HG02610 (cell line): ENCODE results near the gene ADCYAP1R1.

ENCODE experiments used
- ATAC-seq: cut with Tn5 transposase; IDR thresholded peaks from one replicate; pipeline ENCODE4 v1.9.1; 2021; ENCODE audit warnings: mild to moderate bottlenecking, moderate library complexity; ENCODE audit not compliant: unreplicated experiment

ADCYAP1R1 gene

DNA sequence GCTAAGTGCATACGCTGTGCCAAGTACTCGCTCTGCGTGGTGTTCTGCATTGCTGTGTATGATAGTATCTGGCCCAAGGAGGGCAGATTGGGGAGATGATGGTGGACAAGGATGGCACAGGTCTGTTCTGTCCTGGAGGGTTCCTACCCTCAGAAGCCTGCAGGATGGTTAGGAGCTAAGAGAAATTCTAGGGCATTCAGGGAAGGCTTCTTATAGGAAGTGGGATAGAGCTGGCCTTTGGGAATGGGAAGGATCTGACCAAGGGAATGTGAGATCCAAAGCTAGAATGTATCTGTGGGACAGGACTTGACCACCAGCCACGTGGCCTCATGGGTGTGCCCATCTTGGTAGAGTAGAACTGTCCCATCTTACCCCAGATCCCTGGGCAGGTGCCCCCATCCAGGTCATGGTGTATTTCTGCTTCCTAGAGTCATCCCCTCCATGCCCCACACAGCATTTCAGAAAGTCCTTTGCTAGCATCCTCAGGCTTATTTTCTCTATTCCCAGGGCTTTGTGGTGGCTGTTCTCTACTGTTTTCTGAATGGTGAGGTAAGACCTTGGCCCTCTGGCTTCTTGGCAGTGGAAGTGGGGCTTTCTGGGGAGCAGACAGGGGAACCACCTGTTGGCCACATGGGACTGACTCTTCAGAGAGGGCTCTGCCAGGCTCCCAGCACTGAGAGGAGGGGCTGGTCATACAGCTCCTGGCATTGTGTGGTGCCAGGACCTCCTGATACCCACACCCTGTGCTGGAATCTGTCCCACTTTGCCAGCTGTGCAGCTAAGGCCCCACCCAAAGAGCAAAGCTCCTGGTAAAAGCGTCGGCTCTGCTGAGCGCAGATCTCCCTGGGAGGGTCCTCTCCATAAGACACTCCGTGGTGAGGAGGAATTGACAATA, 52.5 kb downstream of the ADCYAP1R1 start:
- no peak for ATAC-seq

DNA sequence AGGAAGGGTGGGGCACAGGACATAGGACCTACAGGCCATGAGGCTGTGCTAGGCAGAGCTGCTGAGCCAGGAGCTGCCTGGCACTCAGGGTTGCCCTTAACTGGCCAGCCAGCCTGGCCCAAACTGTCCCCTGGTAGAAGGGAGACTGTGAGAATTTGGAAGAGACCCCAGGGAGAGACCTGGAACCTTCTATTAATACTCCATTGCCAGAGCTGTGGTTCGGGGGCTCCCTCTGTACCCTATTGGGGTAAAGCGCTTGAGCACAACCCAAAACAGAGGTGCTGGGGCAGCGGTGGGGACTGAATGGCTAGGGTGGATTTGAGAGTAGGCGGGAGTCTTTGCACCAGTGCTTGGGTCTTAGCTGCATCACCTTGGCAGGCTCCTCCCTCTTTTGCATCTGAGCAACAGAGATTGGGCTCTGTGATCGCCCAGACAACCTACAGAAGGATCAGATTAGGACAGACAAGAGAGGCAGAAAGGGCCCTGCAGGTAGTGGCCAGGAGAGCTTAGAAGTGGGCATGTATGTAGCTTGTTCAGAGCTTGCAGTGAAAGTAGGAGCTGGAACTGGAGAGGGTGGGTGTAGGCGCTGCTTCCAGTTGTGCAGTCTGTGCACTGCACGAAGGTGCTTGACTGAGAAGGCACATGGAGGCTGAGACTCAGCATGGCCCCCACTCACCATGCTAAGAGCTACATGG, 53.3 kb downstream of the ADCYAP1R1 start:
- ATAC-seq: no peak

- no peak for ATAC-seq
These were observed 54.4 kb downstream of the ADCYAP1R1 start for GRCh38 chr7:31106303-31107105.

DNA sequence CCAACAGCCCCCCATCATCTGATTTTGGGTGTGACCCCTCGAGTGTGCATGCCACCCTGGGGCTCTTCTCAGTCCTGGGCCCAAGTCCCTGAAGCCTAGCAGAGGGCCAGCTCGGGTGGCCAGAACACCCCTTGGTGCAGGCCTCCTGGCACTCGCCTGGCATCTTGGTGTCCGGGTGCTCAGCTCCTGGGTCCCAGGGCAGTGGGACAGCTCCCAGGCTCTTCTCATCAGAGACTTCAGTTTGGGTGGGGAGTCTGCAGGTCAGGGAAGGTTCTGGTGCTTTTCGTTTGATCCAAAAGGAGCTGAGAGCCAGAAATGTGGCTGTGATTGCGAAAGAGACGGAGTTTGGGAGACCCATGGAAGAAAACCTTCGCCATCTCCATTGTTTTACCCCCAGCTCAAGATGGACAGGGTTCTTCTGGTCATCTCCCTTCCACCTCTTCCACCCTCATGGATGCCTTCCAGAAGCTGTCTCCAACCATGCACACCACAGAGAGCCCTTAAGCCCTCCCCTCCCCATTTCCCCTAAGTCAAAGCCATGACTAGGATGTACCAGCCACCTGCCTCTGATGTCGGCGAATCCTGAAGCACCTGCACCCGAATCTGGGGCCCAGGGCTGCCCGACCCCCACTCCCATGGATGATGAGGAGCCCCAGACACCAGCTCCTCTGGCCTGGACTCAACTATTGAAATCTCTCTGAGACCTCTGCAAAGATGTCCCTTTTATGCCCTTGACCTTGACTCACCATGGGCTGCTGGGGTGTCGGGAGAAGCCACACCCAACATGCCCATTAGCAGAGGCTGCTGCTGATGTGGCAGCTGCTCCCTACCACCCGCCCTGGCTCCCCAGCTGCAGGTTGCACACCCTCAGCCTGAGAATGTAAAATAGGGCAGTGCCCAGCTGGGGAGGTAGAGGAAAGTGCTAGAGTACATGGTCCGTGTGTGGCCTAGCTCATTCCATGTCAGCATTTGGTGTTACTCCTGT, 55.3 kb downstream of the ADCYAP1R1 start:
- ATAC-seq: no peak

DNA sequence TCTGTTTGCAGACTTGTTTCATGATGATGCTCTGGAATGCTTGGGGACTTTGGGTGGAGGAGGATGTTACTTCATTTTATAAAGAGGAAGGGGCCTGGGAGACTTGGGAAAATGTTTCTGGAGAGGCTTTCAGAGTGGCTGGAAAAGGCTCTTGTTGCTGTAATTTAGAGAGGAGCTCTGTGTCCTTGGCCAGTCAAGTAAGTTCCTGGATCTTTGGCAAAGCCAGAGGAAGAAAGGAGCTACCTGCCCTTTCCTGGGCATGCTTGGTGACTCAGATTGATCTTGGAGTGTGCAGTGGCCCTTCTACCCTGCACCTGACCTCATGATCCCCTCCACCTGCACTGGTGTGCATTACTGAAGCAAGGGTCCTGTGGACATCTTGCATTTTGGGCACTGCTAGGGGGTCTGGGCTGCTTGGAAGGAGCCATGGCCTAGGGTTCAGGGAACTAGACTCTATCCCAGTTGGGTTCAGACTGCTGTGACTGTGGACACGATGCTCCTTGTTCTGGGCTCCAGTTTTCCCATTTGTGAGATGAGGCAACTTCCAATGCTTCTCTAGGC, 56.1 kb downstream of the ADCYAP1R1 start:
- ATAC-seq: no peak

DNA sequence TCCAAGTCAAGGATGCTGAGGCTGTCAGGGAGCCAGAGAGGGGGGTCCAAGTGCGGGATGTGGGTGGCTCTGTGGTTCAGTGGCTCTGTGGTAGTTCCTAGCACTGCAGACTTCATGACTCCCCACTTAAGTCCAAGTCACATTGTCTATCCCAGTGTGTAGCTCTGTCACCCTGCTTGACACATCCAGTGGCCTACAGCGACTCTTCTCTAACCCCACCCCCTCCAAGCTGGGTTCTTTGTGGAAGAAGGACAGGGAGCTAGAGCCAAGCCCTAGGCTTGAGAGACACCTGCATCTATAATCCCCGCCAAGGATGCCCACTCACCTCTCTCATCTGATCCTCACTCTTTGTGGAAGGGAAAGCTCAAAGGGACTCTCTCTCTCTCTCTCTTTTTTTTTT, 57.6 kb downstream of the ADCYAP1R1 start:
- no peak for ATAC-seq

- no peak for ATAC-seq
These were observed 58.4 kb downstream of the ADCYAP1R1 start for GRCh38 chr7:31110331-31111108.

- ATAC-seq: no peak
These were observed 59.0 kb downstream of the ADCYAP1R1 start for GRCh38 chr7:31111109-31111451.

DNA sequence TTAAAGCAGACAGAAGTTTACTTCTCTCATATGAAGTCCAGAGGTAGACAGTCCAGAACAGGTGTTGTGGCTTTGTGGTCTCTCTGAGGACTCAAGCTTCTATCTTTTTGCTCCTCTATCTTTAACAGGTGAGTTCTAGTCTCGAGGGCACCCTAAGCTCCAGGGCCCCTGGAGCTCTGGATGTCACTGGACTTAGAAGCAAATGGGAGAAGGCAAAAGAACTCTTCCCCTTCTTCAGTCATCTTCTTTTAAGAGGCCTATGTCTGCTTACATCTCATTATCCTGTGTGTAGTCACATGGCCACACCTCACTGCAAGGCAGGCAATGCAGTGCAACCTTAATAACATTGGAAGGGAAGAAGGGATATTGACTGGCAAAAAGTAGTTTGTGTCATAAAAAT, 61.6 kb downstream of the ADCYAP1R1 start:
- ATAC-seq: no peak

DNA sequence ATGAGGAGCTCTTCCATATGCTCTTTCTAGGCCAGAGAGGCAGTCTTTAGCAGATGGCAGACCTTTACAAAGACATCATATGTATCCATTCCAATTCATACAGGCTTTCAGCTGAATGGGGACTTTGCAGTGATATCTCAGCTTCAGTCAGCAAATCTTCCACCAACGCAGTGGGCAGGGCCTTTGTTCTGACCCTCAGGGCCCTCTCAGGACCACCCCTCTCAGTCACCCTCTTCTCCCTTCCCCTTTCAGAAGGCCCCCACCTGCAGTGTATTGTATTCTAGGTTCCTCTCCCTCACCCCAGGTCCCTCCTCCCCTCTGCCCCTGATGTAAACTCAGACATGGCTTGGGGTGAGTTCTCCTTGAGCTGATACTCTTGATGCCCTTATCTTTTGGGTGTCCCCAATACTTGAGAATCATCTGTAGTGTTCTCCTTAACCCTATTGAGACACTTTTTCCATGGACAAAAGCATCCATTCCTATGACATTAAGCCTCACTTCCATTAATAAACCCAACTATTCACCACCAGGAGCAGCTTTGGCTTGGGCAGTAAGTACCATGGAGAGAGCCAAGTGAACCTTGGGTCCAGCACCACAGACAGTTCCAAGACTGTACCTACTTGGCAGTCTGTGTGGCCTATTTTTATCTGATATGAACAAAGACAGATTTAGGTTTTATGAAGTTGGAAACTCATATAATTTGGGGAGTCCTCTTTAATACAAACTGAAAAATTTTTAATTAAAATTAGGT, 62.7 kb downstream of the ADCYAP1R1 start:
- ATAC-seq: no peak

DNA sequence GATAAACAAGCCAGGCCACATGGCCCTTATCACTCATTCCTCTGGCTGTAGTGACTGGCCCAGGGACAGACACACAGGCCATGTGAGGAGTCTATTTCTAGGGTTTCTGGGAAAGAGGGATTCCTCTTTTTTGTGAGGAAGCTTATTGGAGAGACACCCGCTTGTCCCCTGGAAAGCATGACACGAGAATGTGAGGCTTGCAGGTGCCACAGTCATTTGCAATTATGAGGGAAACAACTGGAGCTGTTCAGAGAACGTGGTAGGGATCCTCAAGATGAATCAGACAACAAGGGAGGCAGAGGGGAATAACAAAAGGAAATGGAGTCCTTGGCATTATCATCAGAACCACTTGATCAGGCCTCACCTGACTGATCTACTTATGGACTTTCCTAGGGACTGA, 64.5 kb downstream of the ADCYAP1R1 start:
- ATAC-seq: no peak

- no peak for ATAC-seq
These were observed 67.1 kb downstream of the ADCYAP1R1 start for GRCh38 chr7:31119249-31119648.

- ATAC-seq: no peak
These were observed 68.8 kb downstream of the ADCYAP1R1 start for GRCh38 chr7:31120800-31121513.

DNA sequence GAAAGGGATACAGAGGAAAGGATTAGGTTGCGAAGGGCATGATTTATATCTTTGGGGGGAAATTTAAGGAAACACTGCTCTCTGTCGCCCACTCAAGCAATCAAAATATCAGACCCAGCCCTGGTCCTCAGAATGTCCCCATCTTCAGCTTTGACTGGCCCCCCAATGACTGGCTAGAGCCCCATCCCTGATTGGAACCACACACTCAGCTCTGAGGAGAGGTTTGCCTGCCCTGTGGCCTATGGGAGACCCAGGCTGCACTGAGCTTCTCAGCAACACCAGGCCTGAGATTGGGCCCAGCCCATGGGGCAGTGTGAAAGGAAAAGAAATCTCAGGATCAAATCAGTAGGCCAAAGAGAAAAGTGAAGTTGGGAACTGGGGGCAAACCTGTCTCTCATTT, 69.5 kb downstream of the ADCYAP1R1 start:
- no peak for ATAC-seq

DNA sequence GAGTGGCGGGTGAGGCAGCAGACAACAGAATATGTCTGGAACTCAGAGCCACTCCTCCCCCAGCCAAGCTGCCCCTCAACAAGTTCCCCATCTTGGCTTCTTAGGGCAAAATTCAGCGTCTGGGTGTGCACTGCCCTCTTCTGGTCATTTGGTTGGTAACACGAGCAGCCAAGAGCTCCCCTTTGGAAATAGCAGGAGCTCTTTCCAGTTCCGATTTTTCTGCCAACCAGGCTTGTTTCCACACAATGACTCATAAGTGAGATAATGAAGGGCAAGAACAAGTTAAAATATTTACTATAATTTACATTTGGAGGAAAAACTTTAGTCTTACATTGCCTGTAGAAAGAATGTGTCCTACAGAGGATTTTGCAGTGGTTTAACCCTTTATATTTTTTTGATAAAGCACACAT, 70.5 kb downstream of the ADCYAP1R1 start:
- ATAC-seq: peak; percentile 53

GRCh38 chr7:31123321-31123720, 71.2 kb downstream of the ADCYAP1R1 start:
- ATAC-seq: no peak

DNA sequence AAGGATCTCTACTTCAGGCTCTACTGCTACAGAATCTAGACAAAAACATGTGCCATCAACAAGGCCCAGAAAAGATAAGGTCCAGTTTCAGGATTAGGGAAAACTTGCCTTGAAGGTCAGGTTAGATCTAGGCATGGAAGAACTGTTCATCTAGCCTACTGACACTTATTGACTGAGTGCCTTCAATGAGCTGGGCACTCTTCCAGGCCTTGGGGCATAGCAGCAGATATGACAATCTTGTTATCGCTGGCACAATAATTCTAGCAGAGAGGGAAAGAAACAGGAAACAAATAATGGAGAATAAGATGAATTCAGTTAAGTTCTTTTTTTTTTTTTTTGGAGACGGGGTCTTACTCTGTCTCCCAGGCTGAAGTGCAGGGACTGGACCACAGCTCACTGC, 71.6 kb downstream of the ADCYAP1R1 start:
- no peak for ATAC-seq

DNA sequence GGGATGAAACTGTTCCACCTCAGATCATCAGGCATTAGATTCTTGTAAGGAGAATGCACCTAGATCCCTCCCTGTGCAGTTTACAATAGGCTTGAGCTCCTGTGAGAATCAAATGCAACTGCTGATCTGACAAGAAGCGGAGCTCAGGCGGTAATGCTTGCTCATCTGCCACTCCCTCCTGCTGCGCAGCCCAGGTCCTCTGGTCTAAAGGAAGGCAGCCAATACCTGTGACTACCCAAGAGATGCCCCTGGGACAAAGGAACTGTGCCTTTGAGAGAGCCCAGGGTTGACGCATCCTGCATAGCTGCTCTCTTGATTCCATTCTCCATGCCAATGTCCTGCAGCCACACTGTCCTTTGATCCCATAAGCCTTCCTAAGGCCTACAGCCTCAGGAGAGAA, 73.1 kb downstream of the ADCYAP1R1 start:
- no peak for ATAC-seq
